ENCODE measurements around the gene MVB12B.

GRCh38 chr9:126420135-126420534 lies 93.5 kb downstream of the MVB12B start:
- TF ChIP-seq POLR2AphosphoS5 (IDR thresholded peaks at IDR 0.05; ENCODE audit: low read depth, low read length) (no peak), SIN3A (IDR thresholded peaks at IDR 0.05; ENCODE audit: borderline replicate concordance, insufficient read depth, low read length) (no peak)
- TF ChIP-seq, protein P1, sequence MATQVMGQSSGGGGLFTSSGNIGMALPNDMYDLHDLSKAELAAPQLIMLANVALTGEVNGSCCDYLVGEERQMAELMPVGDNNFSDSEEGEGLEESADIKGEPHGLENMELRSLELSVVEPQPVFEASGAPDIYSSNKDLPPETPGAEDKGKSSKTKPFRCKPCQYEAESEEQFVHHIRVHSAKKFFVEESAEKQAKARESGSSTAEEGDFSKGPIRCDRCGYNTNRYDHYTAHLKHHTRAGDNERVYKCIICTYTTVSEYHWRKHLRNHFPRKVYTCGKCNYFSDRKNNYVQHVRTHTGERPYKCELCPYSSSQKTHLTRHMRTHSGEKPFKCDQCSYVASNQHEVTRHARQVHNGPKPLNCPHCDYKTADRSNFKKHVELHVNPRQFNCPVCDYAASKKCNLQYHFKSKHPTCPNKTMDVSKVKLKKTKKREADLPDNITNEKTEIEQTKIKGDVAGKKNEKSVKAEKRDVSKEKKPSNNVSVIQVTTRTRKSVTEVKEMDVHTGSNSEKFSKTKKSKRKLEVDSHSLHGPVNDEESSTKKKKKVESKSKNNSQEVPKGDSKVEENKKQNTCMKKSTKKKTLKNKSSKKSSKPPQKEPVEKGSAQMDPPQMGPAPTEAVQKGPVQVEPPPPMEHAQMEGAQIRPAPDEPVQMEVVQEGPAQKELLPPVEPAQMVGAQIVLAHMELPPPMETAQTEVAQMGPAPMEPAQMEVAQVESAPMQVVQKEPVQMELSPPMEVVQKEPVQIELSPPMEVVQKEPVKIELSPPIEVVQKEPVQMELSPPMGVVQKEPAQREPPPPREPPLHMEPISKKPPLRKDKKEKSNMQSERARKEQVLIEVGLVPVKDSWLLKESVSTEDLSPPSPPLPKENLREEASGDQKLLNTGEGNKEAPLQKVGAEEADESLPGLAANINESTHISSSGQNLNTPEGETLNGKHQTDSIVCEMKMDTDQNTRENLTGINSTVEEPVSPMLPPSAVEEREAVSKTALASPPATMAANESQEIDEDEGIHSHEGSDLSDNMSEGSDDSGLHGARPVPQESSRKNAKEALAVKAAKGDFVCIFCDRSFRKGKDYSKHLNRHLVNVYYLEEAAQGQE (IDR thresholded peaks at IDR 0.05; ENCODE audit: insufficient read depth in 1 of 2, low read depth in 2 of 2, low read length in 2 of 2): no peak

All from PFSK-1 (cell line).